Kidney capillary endothelial cell (primary cell): ENCODE measurements around the gene KLK7.

Experiments
- DNase-seq: peaks from one replicate; pipeline ENCODE4 v3.0.0-alpha.2; 2018; ENCODE audit warnings: low spot score

Gene KLK7

DNA sequence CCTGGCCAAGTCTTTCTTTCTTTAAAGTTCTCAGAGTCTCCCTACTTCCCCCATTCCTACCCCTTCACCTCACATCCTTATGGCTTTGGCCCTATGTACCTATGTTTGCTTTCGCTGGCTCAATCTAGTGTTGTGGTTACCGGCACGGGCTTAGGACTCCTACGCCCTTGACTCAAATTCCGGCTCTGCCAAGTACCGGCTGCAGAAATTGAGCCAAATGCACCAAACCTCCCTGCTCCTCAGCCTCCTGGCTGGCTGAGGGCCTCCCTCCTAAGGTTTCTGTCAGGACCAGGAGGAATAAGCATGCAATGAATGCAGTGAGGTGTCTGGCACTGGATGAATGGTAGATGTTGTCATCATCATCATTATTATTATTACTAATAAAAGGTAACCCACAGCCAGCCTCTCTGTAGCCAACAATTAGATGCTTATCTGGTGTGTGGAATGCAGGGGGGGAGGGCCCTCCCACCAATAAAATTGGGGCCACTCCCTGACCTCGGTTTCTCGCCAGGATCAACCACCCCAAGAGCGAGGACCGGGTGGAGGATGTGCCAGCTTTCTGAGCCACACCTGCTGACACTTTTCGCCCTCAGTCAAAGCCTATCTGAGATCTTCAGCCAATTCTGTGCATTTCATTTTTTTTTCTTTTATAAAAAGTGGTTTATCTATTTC is 51.6 kb downstream of the KLK7 start:
- no peak for DNase-seq

DNA sequence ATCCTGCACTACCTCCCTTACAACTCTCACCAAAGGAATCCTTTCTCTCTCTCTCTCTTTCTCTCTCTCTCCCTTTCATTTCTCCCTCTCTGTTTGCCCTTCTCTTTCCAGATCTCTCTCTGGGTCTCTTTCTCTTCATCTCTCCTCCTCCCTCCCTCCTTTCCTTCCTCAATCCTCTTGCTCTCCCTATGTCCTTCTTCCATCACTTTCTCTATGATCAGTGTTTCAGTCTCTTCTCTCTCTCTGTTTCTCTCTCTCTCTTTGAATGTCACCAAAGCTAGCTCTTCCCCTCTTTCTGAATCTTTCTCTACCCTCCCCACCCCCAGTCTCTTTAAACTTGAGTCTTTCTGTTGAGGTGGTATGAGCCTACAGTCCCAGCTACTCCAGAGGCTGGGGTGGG is 52.7 kb downstream of the KLK7 start:
- no peak for DNase-seq

GRCh38 chr19:50928831-50929230 is 54.9 kb downstream of the KLK7 start:
- no peak for DNase-seq
